SK-N-SH treated with all-trans-retinoic acid at 6 μM for 48 hours (cell line): Measurements from ENCODE around the gene TTLL6.
A peak's percentile ranks its signal among the peaks of the same experiment; 100 is the strongest.

Experiments
- ARNTL ChIP-seq: fragments of 450-650 bp; formaldehyde crosslinking; IDR thresholded peaks from 2 replicates; pipeline ENCODE4 v1.5.0; 2020; ENCODE audit warnings: low read depth, mild to moderate bottlenecking, moderate library complexity, borderline replicate concordance
- BACH2 ChIP-seq: fragments of 250-450 bp; sonication (Bioruptor Pico); IDR thresholded peaks from 2 replicates; pipeline ENCODE4 v1.9.0; 2021; ENCODE audit warnings: mild to moderate bottlenecking, borderline replicate concordance
- CSDC2 ChIP-seq: fragments of 250-450 bp; sonication (Bioruptor Pico); IDR thresholded peaks from 2 replicates; pipeline ENCODE4 v1.5.0; 2020; ENCODE audit warnings: mild to moderate bottlenecking, moderate library complexity
- ESRRG ChIP-seq: fragments of 250-450 bp; sonication (Bioruptor Pico); IDR thresholded peaks from 2 replicates; pipeline ENCODE4 v1.6.1; 2021; ENCODE audit warnings: mild to moderate bottlenecking
- ZFP3 ChIP-seq: fragments of 250-450 bp; sonication (Bioruptor Pico); IDR thresholded peaks from 2 replicates; pipeline ENCODE4 v1.5.0; 2020; ENCODE audit warnings: mild to moderate bottlenecking, moderate library complexity
- ZFP30 ChIP-seq: fragments of 450-650 bp; formaldehyde crosslinking; IDR thresholded peaks from 2 replicates; pipeline ENCODE4 v1.5.0; 2022; ENCODE audit warnings: mild to moderate bottlenecking, moderate library complexity

DNA sequence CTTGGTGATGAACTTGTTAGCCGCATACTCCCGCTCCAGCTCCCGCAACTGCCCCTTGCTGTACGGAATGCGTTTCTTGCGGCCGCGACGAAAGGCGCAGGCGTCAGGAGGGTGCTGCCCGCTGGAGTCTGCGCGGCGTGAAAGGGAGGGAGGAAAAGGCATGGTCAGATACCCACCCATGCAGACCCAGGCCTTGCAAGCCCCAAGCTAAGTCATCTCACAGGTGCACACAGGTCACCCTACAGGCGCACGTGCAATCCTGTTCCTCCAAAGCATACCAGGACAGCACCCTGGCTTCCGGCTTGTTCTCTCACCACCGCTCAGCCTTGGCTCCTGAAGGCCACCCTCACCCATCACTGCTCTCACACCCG, 90.1 kb downstream of the TTLL6 start:
- no peak for TF ChIP-seq ZFP3
- TF ChIP-seq CSDC2 (CRISPR knock-in tag): peak; percentile 98; the same call in 1 of the 2 replicates
- no peak for TF ChIP-seq ZFP30
- no peak for TF ChIP-seq ARNTL
- no peak for TF ChIP-seq ESRRG (CRISPR knock-in tag)
- TF ChIP-seq BACH2 (CRISPR knock-in tag): no peak
